K562 (cell line): ENCODE data around the gene PLEKHA6. TPM values are rescaled to one million over a fixed set of nuclear protein-coding genes. Genes with fewer than 3 reads are reported as not detected.

Experiments
- BACH1 ChIP-seq: fragments of 200-800 bp; sonication (Bioruptor generic); IDR thresholded peaks from 2 replicates; pipeline ENCODE4 v1.6.1; 2016; ENCODE audit warnings: missing genetic modification characterization, missing compliant biosample characterization
- CHCHD3 ChIP-seq: fragments of 250-450 bp; sonication (Bioruptor Pico); IDR thresholded peaks from 2 replicates; pipeline ENCODE4 v2.1.2; 2022; ENCODE audit warnings: mild to moderate bottlenecking
- CREBBP ChIP-seq: IDR thresholded peaks from one replicate; pipeline ENCODE4 v1.6.1; 2012; ENCODE audit warnings: low read depth, mild to moderate bottlenecking, control low read depth, inconsistent platforms, low read length
- DEAF1 ChIP-seq: fragments of 450-650 bp; formaldehyde crosslinking; IDR thresholded peaks from 2 replicates; pipeline ENCODE4 v1.4.0; 2020; ENCODE audit warnings: mild to moderate bottlenecking, moderate library complexity
- DIDO1 ChIP-seq: fragments of 450-650 bp; IDR thresholded peaks from 2 replicates; pipeline ENCODE4 v1.6.1; 2016; ENCODE audit warnings: low read depth, missing biosample characterization, missing genetic modification characterization
- ELF4 ChIP-seq: fragments of 450-650 bp; formaldehyde crosslinking; IDR thresholded peaks from 2 replicates; pipeline ENCODE4 v1.4.0; 2022; ENCODE audit warnings: missing genetic modification characterization
- ESRRA ChIP-seq: fragments of 450-650 bp; IDR thresholded peaks from 2 replicates; pipeline ENCODE4 v1.6.1; 2014; ENCODE audit warnings: low read depth, mild to moderate bottlenecking, moderate library complexity, borderline replicate concordance
- HMG20B ChIP-seq: fragments of 250-450 bp; sonication (Bioruptor Pico); IDR thresholded peaks from 2 replicates; pipeline ENCODE4 v1.5.0; 2021; ENCODE audit warnings: mild to moderate bottlenecking
- IRF2 ChIP-seq: sonication (generic); formaldehyde crosslinking; IDR thresholded peaks from 2 replicates; pipeline ENCODE4 v1.8.1; 2022; ENCODE audit warnings: mild to moderate bottlenecking, missing genetic modification reagents
- MXI1 ChIP-seq: IDR thresholded peaks from 2 replicates; pipeline ENCODE4 v1.6.1; 2011; ENCODE audit warnings: low read depth, mild to moderate bottlenecking, improper control_type of control experiment, low read length
- SMC3 ChIP-seq: conservative IDR thresholded peaks from 2 replicates; pipeline ENCODE4 v1.6.1; 2011; ENCODE audit warnings: low read depth, low read length, improper control_type of control experiment; ENCODE audit not compliant: insufficient read depth
- SNRNP70 ChIP-seq: fragments of 200-400 bp; formaldehyde crosslinking; optimal IDR thresholded peaks from 2 replicates; pipeline ENCODE3; 2017; ENCODE audit warnings: low read depth, low read length
- TAL1 ChIP-seq: fragments of 450-650 bp; IDR thresholded peaks from 2 replicates; pipeline ENCODE4 v1.6.1; 2016; ENCODE audit warnings: mild to moderate bottlenecking
- YBX1 ChIP-seq: fragments of 450-650 bp; IDR thresholded peaks from 2 replicates; pipeline ENCODE4 v1.7.1; 2016; ENCODE audit warnings: mild to moderate bottlenecking
- ZFP30 ChIP-seq: fragments of 250-450 bp; sonication (Bioruptor Pico); IDR thresholded peaks from 2 replicates; pipeline ENCODE4 v1.8.0; 2022; ENCODE audit warnings: moderate library complexity, mild to moderate bottlenecking, inconsistent platforms, borderline replicate concordance
- ZNF511 ChIP-seq: sonication (generic); formaldehyde crosslinking; IDR thresholded peaks from 2 replicates; pipeline ENCODE4 v1.8.0; 2022; ENCODE audit warnings: mild to moderate bottlenecking, missing genetic modification reagents
- ZNF79 ChIP-seq: fragments of 250-450 bp; sonication (Bioruptor Pico); IDR thresholded peaks from 2 replicates; pipeline ENCODE4 v1.4.0; 2020; ENCODE audit warnings: low read depth, mild to moderate bottlenecking, moderate library complexity
- polyA plus RNA-seq, 8 experiments: library from polyadenylated mRNA; depleted of rRNA in 4 of 8; stranded (reverse) in 5 of 8; unstranded in 3 of 8; fragments of >200 nt; fragmentation: Nextera tagmentation in 2 of 8; fragmentation: Illumina TruSeq in 1 of 8; extraction: Ambion mirVana in 2 of 8; extraction: Trizol in 1 of 8; gene quantifications; 2 replicates each; pipeline versions ENCODE4 v1.2.1 to v1.2.3, GENCODE V29; 2011 to 2014; ENCODE audit warnings: inconsistent platforms in 1 of 8, missing spikeins in 1 of 8
- total RNA-seq, 7 experiments: library from RNA; depleted of rRNA in 6 of 7; stranded (reverse); fragments of >200 nt in 6 of 7; fragmentation: Illumina TruSeq in 2 of 7; extraction: Trizol in 2 of 7; gene quantifications; 2 replicates each; pipeline versions ENCODE4 v1.2.1 to v1.2.3, GENCODE V29; 2011 to 2021; ENCODE audit warnings: low replicate concordance in 1 of 7
- TF ChIP-seq, protein P1 (sequence below): fragments of 450-650 bp; formaldehyde crosslinking; IDR thresholded peaks from 2 replicates; pipeline ENCODE4 v1.4.0; 2020; ENCODE audit warnings: mild to moderate bottlenecking, moderate library complexity
- TF ChIP-seq, protein P2 (sequence below): fragments of 450-650 bp; IDR thresholded peaks from 2 replicates; pipeline ENCODE4 v1.7.1; 2018; ENCODE audit warnings: mild to moderate bottlenecking, low read depth; ENCODE audit not compliant: partially characterized antibody
- TF ChIP-seq, protein P3 (sequence below): fragments of 450-650 bp; formaldehyde crosslinking; conservative IDR thresholded peaks from 2 replicates; pipeline ENCODE4 v1.4.0; 2022; ENCODE audit warnings: mild to moderate bottlenecking, missing genetic modification characterization
- TF ChIP-seq, protein P4 (sequence below): sonication (generic); IDR thresholded peaks from 2 replicates; pipeline ENCODE4 v1.6.1; 2016

PLEKHA6 gene
- total and polyA plus RNA-seq, 9 of the 15 experiments (the other 6 are each of a cell fraction or from before 2014, with no cell fraction given) = under 0.01 to 0.33 (median 0.01) TPM; not detected in 4

GRCh38 chr1:204320382-204320804 lies 39.3 kb downstream of the PLEKHA6 start (continued):
- no peak for TF ChIP-seq YBX1
- TF ChIP-seq MXI1 = no peak
- TF ChIP-seq, protein P1, sequence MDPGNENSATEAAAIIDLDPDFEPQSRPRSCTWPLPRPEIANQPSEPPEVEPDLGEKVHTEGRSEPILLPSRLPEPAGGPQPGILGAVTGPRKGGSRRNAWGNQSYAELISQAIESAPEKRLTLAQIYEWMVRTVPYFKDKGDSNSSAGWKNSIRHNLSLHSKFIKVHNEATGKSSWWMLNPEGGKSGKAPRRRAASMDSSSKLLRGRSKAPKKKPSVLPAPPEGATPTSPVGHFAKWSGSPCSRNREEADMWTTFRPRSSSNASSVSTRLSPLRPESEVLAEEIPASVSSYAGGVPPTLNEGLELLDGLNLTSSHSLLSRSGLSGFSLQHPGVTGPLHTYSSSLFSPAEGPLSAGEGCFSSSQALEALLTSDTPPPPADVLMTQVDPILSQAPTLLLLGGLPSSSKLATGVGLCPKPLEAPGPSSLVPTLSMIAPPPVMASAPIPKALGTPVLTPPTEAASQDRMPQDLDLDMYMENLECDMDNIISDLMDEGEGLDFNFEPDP (CRISPR knock-in tag) = no peak
- TF ChIP-seq TAL1 = 0 out of 2 replicates have a peak, but pooled peaks have one; percentile 13
- TF ChIP-seq DIDO1 (tag) = no peak
- no peak for TF ChIP-seq SMC3
- TF ChIP-seq IRF2 (CRISPR knock-in tag) = no peak
- TF ChIP-seq ESRRA = no peak
- TF ChIP-seq BACH1 (tag) = no peak
- no peak for TF ChIP-seq ZNF79 (CRISPR knock-in tag)
- TF ChIP-seq CHCHD3 (CRISPR knock-in tag) = no peak
- peak; percentile 72; the same call in 1 of the 2 replicates for TF ChIP-seq ZNF511 (CRISPR knock-in tag)
- TF ChIP-seq, protein P2, sequence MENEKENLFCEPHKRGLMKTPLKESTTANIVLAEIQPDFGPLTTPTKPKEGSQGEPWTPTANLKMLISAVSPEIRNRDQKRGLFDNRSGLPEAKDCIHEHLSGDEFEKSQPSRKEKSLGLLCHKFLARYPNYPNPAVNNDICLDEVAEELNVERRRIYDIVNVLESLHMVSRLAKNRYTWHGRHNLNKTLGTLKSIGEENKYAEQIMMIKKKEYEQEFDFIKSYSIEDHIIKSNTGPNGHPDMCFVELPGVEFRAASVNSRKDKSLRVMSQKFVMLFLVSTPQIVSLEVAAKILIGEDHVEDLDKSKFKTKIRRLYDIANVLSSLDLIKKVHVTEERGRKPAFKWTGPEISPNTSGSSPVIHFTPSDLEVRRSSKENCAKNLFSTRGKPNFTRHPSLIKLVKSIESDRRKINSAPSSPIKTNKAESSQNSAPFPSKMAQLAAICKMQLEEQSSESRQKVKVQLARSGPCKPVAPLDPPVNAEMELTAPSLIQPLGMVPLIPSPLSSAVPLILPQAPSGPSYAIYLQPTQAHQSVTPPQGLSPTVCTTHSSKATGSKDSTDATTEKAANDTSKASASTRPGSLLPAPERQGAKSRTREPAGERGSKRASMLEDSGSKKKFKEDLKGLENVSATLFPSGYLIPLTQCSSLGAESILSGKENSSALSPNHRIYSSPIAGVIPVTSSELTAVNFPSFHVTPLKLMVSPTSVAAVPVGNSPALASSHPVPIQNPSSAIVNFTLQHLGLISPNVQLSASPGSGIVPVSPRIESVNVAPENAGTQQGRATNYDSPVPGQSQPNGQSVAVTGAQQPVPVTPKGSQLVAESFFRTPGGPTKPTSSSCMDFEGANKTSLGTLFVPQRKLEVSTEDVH = no peak
- TF ChIP-seq, protein P3, sequence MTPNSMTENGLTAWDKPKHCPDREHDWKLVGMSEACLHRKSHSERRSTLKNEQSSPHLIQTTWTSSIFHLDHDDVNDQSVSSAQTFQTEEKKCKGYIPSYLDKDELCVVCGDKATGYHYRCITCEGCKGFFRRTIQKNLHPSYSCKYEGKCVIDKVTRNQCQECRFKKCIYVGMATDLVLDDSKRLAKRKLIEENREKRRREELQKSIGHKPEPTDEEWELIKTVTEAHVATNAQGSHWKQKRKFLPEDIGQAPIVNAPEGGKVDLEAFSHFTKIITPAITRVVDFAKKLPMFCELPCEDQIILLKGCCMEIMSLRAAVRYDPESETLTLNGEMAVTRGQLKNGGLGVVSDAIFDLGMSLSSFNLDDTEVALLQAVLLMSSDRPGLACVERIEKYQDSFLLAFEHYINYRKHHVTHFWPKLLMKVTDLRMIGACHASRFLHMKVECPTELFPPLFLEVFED = no peak
- TF ChIP-seq CREBBP = no peak
- TF ChIP-seq SNRNP70 = no peak
- TF ChIP-seq ZFP30 (CRISPR knock-in tag) = no peak
- no peak for TF ChIP-seq HMG20B (CRISPR knock-in tag)
- TF ChIP-seq, protein P4, sequence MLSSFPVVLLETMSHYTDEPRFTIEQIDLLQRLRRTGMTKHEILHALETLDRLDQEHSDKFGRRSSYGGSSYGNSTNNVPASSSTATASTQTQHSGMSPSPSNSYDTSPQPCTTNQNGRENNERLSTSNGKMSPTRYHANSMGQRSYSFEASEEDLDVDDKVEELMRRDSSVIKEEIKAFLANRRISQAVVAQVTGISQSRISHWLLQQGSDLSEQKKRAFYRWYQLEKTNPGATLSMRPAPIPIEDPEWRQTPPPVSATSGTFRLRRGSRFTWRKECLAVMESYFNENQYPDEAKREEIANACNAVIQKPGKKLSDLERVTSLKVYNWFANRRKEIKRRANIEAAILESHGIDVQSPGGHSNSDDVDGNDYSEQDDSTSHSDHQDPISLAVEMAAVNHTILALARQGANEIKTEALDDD = no peak
- no peak for TF ChIP-seq ELF4 (CRISPR knock-in tag)
- no peak for TF ChIP-seq DEAF1 (CRISPR knock-in tag)
